Measurements from ENCODE around the gene NLGN1.

Gene NLGN1

DNA sequence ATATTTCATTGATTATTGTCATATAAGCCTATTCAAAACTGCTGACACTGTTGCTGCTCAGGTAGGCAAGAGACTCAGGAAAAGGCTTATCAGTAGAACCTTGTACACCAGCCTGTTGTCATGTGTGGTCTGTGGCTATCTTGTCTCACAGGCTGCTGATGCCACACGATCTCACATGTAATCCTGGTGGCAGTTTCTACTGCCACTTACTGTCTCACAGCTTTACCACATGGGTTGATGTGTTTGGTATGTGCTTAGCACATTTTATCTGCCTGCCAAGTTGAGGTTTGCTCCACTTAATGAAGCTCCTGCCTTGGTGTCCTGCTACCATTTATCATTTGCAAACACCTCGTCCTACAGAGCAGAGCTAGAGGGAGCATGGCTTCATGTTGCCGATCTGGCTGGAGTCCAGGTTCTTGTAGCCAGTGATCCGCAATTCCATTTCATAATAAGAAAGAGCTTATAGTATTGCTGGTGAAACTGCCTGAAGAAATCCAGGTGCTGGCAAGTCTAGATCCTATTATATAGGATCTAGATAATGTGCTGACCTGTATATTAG lies 637.9 kb downstream of the NLGN1 start:
- DNase-seq (ENCODE audit: low read depth) = peak; percentile 5

DNA sequence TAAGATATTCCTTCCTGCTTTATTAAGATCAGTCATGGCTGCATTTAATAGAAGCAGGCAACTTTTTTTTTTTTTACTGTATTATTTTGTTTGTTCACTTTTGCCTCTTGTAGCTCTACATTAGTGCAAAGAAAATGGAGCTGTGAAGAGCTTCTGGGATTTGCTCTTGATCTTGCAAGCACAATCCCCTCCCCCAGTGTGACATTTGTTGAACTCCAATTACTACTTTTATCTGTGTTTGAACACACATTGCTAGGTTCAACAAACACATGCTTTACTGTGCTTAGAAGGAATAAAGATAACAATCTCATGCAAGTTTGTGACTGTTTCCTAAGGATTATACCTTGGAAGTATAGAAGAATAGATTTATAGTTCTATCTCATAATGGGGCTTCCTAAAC lies 648.8 kb downstream of the NLGN1 start:
- no peak for DNase-seq (ENCODE audit: low read depth)
- no peak for TF ChIP-seq CTCF (IDR thresholded peaks at IDR 0.05; ENCODE audit: low read length, missing control alignments)
- H3K4me3 ChIP-seq (replicated peaks; ENCODE audit: low read depth, low read length) = no peak overlapping the region

More for the DNA sequence above, 637.9 kb downstream of the NLGN1 start:
- no peak overlapping the region for H3K4me3 ChIP-seq (replicated peaks; ENCODE audit: low read depth, low read length)
- no peak for TF ChIP-seq CTCF (IDR thresholded peaks at IDR 0.05; ENCODE audit: low read length, missing control alignments)

- H3K4me3 ChIP-seq (replicated peaks; ENCODE audit: low read depth, low read length) = no peak overlapping the region
- no peak for TF ChIP-seq CTCF (IDR thresholded peaks at IDR 0.05; ENCODE audit: low read length, missing control alignments)
- no peak for DNase-seq (ENCODE audit: low read depth)
These were observed 651.9 kb downstream of the NLGN1 start for GRCh38 chr3:174049472-174049871.

GRCh38 chr3:174051191-174051590 lies 653.6 kb downstream of the NLGN1 start:
- no peak overlapping the region for H3K4me3 ChIP-seq (replicated peaks; ENCODE audit: low read depth, low read length)
- no peak for TF ChIP-seq CTCF (IDR thresholded peaks at IDR 0.05; ENCODE audit: low read length, missing control alignments)
- no peak for DNase-seq (ENCODE audit: low read depth)

DNA sequence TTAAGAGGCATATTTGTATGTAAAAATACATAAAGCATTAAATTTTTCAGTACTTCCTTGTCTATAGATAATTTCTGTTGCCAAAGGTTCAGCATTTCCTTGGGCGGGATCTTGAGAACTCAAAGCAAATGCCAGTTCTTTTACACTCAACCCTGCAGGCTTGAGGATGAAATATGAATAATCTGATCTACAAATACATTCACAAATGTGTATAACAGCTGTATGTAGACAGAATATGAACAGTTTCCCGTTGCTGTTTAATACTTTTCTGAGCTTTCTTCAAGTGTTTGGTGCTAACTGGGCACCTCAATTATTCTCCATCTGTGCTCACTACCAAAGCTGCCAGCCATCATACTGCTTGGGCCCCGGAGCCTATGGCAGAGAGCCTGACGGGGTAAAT lies 661.3 kb downstream of the NLGN1 start:
- no peak for DNase-seq (ENCODE audit: low read depth)
- TF ChIP-seq CTCF (IDR thresholded peaks at IDR 0.05; ENCODE audit: low read length, missing control alignments) = no peak
- no peak overlapping the region for H3K4me3 ChIP-seq (replicated peaks; ENCODE audit: low read depth, low read length)

GRCh38 chr3:174060431-174060830 lies 662.9 kb downstream of the NLGN1 start:
- H3K4me3 ChIP-seq (replicated peaks; ENCODE audit: low read depth, low read length) = no peak overlapping the region
- DNase-seq (ENCODE audit: low read depth) = no peak
- TF ChIP-seq CTCF (IDR thresholded peaks at IDR 0.05; ENCODE audit: low read length, missing control alignments) = no peak

- H3K4me3 ChIP-seq (replicated peaks; ENCODE audit: low read depth, low read length) = no peak overlapping the region
- no peak for DNase-seq (ENCODE audit: low read depth)
- no peak for TF ChIP-seq CTCF (IDR thresholded peaks at IDR 0.05; ENCODE audit: low read length, missing control alignments)
These were observed 663.6 kb downstream of the NLGN1 start for GRCh38 chr3:174061162-174061561.

Measured in fibroblast of pulmonary artery (primary cell).